Measurements from ENCODE around the gene PAX8. TPM values are rescaled to one million over a fixed set of nuclear protein-coding genes. Genes with fewer than 3 reads are reported as not detected.

Gene PAX8
- total and polyA plus RNA-seq, 2 experiments from 2014 or later = 5.8 to 13.1 TPM

DNA sequence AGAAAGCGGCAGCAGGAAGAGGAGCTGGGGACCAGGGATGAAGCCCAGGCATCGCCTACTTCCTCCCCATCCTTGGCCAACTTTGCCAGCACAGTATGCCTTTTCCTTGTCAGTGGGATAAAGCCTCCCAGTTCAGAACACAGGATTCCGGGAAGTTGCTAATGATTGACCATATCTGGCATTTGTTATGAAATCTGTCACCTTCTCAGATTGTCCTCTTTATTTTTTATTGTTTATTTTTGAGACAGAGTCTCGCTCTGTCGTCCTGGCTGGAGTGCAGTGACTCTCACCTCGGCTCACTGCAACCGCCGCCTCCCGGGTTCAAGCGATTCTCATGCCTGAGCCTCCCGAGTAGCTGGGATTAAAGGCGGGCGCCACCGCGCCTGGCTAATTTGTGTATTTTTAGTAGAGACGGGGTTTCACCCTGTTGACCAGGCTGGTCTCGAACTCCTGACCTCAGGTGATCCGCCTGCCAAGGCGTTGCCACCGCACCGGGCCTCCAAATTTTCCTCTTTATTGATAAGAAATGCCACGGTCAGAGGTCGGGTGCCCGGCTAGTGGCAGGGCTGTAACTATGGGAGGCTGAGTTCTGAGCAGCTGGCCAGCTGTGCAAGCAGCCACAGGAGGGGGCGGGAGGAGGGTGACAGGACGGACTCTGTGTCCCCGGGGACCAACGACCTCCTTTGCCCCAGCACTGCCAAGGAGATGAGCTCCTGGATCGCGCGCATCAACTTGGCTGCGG is 80.5 kb downstream of the PAX8 start:
- DNase-seq = no peak
- no peaks in the 10 kb centered on the region for H3K36me3 ChIP-seq (ENCODE audit: low read depth)
- peaks cover 6% of the 10 kb centered on the region for H3F3A ChIP-seq (ENCODE audit: insufficient read depth)
- H3K27ac ChIP-seq = no peak overlapping the region
- no peak for TF ChIP-seq EZH2phosphoT487 (IDR thresholded peaks at IDR 0.05; ENCODE audit: insufficient read depth, low read depth)
- no peak for TF ChIP-seq EZH2 (IDR thresholded peaks at IDR 0.05; ENCODE audit: insufficient read depth, poor library complexity, severe bottlenecking)
- in situ Hi-C loops (cut with MboI) = no loop called here
- H3K9ac ChIP-seq = peak overlapping the region; percentile 64
- no peaks in the 10 kb centered on the region for H3K79me2 ChIP-seq (ENCODE audit: insufficient read depth)
- H3K9me2 ChIP-seq (ENCODE audit: insufficient read depth) = no peaks in the 10 kb centered on the region
- H3K9me3 ChIP-seq (ENCODE audit: low read depth) = no peaks in the 10 kb centered on the region
- H3K4me3 ChIP-seq = peak overlapping the region; percentile 73
- peaks cover 6% of the 10 kb centered on the region for H3K4me1 ChIP-seq (ENCODE audit: insufficient read depth)
- H3K4me2 ChIP-seq (ENCODE audit: unreplicated experiment) = peak overlapping the region; percentile 74
- no peaks in the 10 kb centered on the region for H4K20me1 ChIP-seq (ENCODE audit: insufficient read depth)
- H2AFZ ChIP-seq = peak overlapping the region; percentile 83
- H3K27me3 ChIP-seq (replicated peaks; ENCODE audit: insufficient read depth) = no peaks in the 10 kb centered on the region
- 59 to 71% methylated on average over 27 to 32 of the region's 32 CpGs for WGBS, 2 experiments (ENCODE audit: low coverage in 1 of 2, low lambda C conversion rate in 2 of 2, missing lambda C conversion rate in 2 of 2)

DNA sequence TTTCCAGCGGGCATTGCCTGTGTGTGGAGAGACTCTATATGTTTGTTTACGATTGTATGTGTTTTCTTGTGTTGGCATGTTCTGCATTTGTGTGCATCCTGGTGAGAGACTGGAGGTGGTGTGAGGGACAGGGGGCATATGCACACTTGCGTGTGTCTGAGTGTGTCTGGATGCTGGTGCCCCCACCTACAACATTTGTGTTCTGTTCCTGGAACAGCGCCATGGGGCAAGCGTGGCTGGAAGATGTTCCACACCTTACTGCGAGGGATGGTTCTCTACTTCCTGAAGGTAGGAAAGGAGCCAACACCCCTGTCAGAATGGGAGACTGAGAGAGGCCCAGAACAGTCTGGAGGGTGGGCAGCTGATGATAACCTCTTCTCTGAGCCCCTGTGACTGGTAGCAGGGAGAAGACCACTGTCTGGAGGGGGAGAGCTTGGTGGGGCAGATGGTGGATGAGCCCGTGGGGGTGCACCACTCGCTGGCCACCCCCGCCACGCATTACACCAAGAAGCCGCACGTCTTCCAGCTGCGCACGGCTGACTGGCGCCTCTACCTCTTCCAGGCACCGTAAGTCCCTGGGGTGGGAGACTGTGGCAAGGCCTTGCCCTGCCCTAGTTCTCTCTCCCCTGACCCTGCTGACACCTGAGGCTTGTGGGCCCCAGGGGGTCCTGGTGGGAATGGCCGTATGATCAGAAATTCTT is 81.2 kb downstream of the PAX8 start:
- TF ChIP-seq EZH2 (IDR thresholded peaks at IDR 0.05; ENCODE audit: insufficient read depth, poor library complexity, severe bottlenecking) (no peak), EZH2phosphoT487 (IDR thresholded peaks at IDR 0.05; ENCODE audit: insufficient read depth, low read depth) (no peak)
- no peaks in the 10 kb centered on the region for H3K36me3 ChIP-seq (ENCODE audit: low read depth)

DNA sequence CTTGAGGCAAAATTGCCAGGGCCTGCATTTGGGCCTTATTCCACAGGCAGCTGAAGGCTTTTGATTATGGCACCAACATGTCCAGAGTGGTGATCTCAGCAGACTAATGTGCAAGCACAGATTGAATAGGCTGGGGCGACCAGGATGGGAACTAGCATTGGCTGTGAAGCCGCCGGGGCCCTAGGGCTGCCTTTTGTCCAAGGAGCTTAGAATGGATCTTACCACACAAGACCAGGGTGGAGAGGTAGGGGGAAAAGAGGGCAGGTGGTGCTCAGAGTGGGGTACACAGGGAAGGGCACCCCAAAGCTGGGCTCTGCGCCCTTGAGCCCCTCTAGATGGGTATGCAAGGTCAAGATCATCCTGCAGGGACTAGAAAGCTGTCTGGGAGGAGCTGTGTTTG is 81.9 kb downstream of the PAX8 start:
- Histone ChIP-seq H3K4me2 (ENCODE audit: unreplicated experiment) (no peak overlapping the region), H4K20me1 (ENCODE audit: insufficient read depth) (no peaks in the 10 kb centered on the region), H3K9ac (no peak overlapping the region), H3K9me3 (ENCODE audit: low read depth) (no peaks in the 10 kb centered on the region), H3K4me1 (ENCODE audit: insufficient read depth) (no peaks in the 10 kb centered on the region), H3K36me3 (ENCODE audit: low read depth) (no peaks in the 10 kb centered on the region), H3K9me2 (ENCODE audit: insufficient read depth) (no peaks in the 10 kb centered on the region), H3F3A (ENCODE audit: insufficient read depth) (no peaks in the 10 kb centered on the region), H3K27ac (no peak overlapping the region), H3K4me3 (no peak overlapping the region), H3K79me2 (ENCODE audit: insufficient read depth) (no peaks in the 10 kb centered on the region), H3K27me3 (replicated peaks; ENCODE audit: insufficient read depth) (no peaks in the 10 kb centered on the region), H2AFZ (no peak overlapping the region)
- DNase-seq = no peak
- 84 to 95% methylated on average over 4 of the region's 4 CpGs for WGBS, 2 experiments (ENCODE audit: low coverage in 1 of 2, low lambda C conversion rate in 2 of 2, missing lambda C conversion rate in 2 of 2)
- TF ChIP-seq EZH2 (IDR thresholded peaks at IDR 0.05; ENCODE audit: insufficient read depth, poor library complexity, severe bottlenecking) (no peak), EZH2phosphoT487 (IDR thresholded peaks at IDR 0.05; ENCODE audit: insufficient read depth, low read depth) (no peak)
- in situ Hi-C loops (cut with MboI) = no loop called here

More for the DNA sequence above, 81.2 kb downstream of the PAX8 start:
- no peak overlapping the region for H3K4me2 ChIP-seq (ENCODE audit: unreplicated experiment)
- H4K20me1 ChIP-seq (ENCODE audit: insufficient read depth) = no peaks in the 10 kb centered on the region
- no peak overlapping the region for H3K9ac ChIP-seq
- no peaks in the 10 kb centered on the region for H3K79me2 ChIP-seq (ENCODE audit: insufficient read depth)
- in situ Hi-C loops (cut with MboI) = no loop called here
- H3K4me1 ChIP-seq (ENCODE audit: insufficient read depth) = no peaks in the 10 kb centered on the region
- no peak for DNase-seq
- 92 to 95% methylated on average over 16 to 17 of the region's 17 CpGs for WGBS, 2 experiments (ENCODE audit: low coverage in 1 of 2, low lambda C conversion rate in 2 of 2, missing lambda C conversion rate in 2 of 2)
- no peak overlapping the region for H3K4me3 ChIP-seq
- no peak overlapping the region for H3K27ac ChIP-seq
- no peaks in the 10 kb centered on the region for H3K9me2 ChIP-seq (ENCODE audit: insufficient read depth)
- no peaks in the 10 kb centered on the region for H3F3A ChIP-seq (ENCODE audit: insufficient read depth)
- no peaks in the 10 kb centered on the region for H3K9me3 ChIP-seq (ENCODE audit: low read depth)
- no peaks in the 10 kb centered on the region for H3K27me3 ChIP-seq (replicated peaks; ENCODE audit: insufficient read depth)
- H2AFZ ChIP-seq = no peak overlapping the region

DNA sequence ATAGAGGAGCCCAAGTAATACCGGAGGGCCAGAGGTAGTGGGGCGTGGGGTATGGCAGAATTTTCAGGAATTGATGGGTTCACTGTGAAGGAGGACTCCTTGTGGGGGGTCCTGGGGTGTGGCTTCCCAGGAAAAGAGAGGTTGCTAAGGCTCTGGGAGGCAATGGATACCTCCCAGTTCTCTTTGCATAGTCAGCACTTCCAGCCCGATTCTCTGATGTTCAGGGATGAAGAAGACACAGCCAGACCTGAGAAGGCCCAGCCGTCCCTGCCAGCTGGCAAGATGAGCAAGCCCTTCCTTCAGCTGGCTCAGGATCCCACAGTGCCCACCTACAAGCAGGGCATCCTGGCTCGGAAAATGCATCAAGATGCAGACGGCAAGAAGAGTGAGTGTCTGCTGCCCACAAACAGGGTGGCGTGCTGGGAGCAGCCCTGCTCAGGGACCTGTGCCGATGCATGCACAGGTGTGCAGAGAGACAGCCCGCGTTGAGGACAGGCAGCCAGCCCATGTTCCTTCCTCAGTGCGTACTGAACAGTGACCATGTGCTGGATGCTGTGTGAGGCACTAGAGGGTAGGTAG is 82.7 kb downstream of the PAX8 start:
- Histone ChIP-seq H3K4me2 (ENCODE audit: unreplicated experiment) (no peak overlapping the region), H3K27ac (no peak overlapping the region), H2AFZ (no peak overlapping the region), H3K4me1 (ENCODE audit: insufficient read depth) (no peaks in the 10 kb centered on the region), H3K9ac (no peak overlapping the region), H3K9me3 (ENCODE audit: low read depth) (no peaks in the 10 kb centered on the region), H4K20me1 (ENCODE audit: insufficient read depth) (no peaks in the 10 kb centered on the region), H3K79me2 (ENCODE audit: insufficient read depth) (no peaks in the 10 kb centered on the region), H3K4me3 (no peak overlapping the region), H3K9me2 (ENCODE audit: insufficient read depth) (no peaks in the 10 kb centered on the region), H3K36me3 (ENCODE audit: low read depth) (no peaks in the 10 kb centered on the region), H3K27me3 (replicated peaks; ENCODE audit: insufficient read depth) (no peaks in the 10 kb centered on the region), H3F3A (ENCODE audit: insufficient read depth) (no peaks in the 10 kb centered on the region)
- DNase-seq = no peak
- TF ChIP-seq EZH2 (IDR thresholded peaks at IDR 0.05; ENCODE audit: insufficient read depth, poor library complexity, severe bottlenecking) (no peak), EZH2phosphoT487 (IDR thresholded peaks at IDR 0.05; ENCODE audit: insufficient read depth, low read depth) (no peak)
- 90 to 91% methylated on average over 11 of the region's 11 CpGs for WGBS, 2 experiments (ENCODE audit: low coverage in 1 of 2, low lambda C conversion rate in 2 of 2, missing lambda C conversion rate in 2 of 2)
- in situ Hi-C loops (cut with MboI) = no loop called here

Data from GM23248 (cell line).